ENCODE measurements around the gene NR4A1. TPM values are rescaled to one million over a fixed set of nuclear protein-coding genes. Genes with fewer than 3 reads are reported as not detected.

Gene NR4A1
- total RNA-seq: 1 to 10 TPM; 5.0 to 8.8 (median 7.7) TPM
- long read RNA-seq, partial matches to known transcripts: 0 of 1 reads
- long read RNA-seq, other reads (novel, unspliced or antisense): 1 of 1 reads

DNA sequence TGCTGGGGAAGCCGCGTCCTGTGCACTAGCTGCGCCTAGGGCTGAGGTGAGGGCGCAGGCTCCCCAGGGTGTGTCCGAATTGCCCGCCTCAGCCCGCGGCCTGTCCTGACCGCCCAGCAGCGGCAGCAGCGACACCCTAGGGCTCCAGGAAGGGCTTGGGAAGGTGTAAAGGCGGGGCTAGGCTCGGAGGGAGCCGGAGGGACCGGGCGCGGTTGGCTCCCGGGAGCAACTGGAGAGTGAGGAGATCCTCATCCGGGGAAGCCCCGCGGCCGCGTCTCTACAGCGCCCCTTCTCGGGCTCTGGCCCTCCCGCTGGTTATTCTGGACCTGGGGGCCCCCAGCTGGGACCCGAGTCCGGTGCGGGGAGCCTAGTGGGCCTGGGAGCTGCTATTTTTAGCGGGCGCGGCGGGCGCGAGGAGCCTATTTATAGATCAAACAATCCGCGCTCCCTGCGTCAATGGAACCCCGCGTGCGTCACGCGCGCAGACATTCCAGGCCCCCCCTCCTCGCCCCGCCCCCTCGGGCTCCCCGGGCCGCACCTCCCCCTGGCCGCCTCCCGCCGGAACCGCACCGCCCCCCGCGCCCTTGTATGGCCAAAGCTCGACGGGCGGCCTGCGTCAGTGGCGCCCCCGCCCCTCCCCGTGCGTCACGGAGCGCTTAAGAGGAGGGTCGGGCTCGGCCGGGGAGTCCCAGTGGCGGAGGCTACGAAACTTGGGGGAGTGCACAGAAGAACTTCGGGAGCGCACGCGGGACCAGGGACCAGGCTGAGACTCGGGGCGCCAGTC lies at the start of gene NR4A1:
Gene NR4A1, plus strand, starts transcription at position 685 of the 784 bp plus-strand sequence. CDS start 2,887 bp downstream, outside the sequence.
- Histone ChIP-seq H3K27me3 (no peaks in the 10 kb centered on the region), H3K27ac (peak within 1 kb of the TSS; percentile 86 to 91 (median 89)), H3K9me3 (no peaks in the 10 kb centered on the region), H3K4me1 (peaks cover 0 to 14% (median 7%) of the 10 kb centered on the region in 4 donors), H3K36me3 (no peaks in the 10 kb centered on the region), H3K4me3 (peak within 1 kb of the TSS; percentile 52)
- 1% methylated on average over 17 of the region's 77 CpGs for WGBS (ENCODE audit: insufficient coverage, low coverage, low lambda C conversion rate, missing lambda C conversion rate)
- intact Hi-C loops (cut with DNase I): no loop called here
- ATAC-seq (peak; percentile 78 to 88 (median 87)), DNase-seq (peak; percentile 95 to 96 (median 96))
- TF ChIP-seq, protein P1, sequence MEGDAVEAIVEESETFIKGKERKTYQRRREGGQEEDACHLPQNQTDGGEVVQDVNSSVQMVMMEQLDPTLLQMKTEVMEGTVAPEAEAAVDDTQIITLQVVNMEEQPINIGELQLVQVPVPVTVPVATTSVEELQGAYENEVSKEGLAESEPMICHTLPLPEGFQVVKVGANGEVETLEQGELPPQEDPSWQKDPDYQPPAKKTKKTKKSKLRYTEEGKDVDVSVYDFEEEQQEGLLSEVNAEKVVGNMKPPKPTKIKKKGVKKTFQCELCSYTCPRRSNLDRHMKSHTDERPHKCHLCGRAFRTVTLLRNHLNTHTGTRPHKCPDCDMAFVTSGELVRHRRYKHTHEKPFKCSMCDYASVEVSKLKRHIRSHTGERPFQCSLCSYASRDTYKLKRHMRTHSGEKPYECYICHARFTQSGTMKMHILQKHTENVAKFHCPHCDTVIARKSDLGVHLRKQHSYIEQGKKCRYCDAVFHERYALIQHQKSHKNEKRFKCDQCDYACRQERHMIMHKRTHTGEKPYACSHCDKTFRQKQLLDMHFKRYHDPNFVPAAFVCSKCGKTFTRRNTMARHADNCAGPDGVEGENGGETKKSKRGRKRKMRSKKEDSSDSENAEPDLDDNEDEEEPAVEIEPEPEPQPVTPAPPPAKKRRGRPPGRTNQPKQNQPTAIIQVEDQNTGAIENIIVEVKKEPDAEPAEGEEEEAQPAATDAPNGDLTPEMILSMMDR (IDR thresholded peaks at IDR 0.05): peak in 2 of 4 donors; percentile 8 to 13
- TF ChIP-seq POLR2A (IDR thresholded peaks at IDR 0.05): peak; percentile 89

DNA sequence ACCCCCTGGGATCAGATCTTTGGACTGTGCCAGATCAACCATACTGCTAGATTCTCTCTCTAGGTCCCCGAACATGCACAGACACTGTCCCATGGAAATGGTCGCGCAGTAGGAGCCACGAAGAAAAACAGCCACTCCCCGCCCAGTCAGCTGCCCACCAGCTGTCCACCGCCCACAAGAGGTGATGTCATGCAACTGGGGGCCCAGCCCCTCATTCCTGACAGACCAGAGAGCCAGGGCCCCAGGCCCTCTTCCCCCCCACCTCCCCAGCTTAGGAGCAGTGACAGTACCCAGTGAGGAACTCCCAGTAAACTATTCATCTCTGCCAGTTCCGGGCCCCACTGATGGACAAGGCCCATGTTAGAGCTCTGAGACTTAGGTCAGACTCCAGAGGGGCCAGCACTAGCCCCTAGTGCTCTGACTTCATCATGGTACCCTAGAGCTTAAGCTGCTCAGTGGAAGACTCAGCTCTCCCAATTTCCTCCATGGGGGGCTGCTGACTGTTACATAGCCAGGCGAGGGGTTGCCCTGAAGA lies 48.2 kb upstream of the NR4A1 start:
- TF ChIP-seq, protein P1 (IDR thresholded peaks at IDR 0.05): no peak
- TF ChIP-seq POLR2A (IDR thresholded peaks at IDR 0.05): no peak
- Histone ChIP-seq H3K9me3 (no peaks in the 10 kb centered on the region), H3K36me3 (no peaks in the 10 kb centered on the region), H3K4me1 (peaks cover 0 to 9% (median 0%) of the 10 kb centered on the region in 4 donors), H3K4me3 (no peak overlapping the region), H3K27ac (no peak overlapping the region), H3K27me3 (no peaks in the 10 kb centered on the region)
- intact Hi-C loops (cut with DNase I): no loop called here
- WGBS (ENCODE audit: insufficient coverage, low coverage, low lambda C conversion rate, missing lambda C conversion rate): 87% methylated on average over 6 of the region's 8 CpGs
- no peak for ATAC-seq
- no peak for DNase-seq

DNA sequence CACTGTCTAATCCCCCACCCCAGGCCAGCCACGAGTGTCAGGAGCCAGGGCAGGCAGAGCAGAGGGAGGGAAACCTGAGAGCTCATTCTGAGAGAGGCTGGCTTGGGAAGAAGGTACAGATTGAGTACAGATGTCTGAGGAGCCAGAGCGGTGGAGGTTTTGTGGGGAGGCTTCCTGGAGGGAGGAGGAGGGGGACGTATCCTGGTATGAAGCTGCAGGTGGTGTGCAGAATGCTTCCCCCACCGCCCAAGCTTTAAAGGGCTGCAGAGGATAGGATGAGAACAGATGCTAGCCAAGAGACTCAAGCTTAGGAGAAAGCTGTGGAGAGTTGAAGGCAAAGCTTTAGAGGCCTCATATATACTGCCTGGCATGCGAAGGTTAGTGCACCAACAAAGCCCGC lies 47.7 kb upstream of the NR4A1 start:
- Histone ChIP-seq H3K4me1 (peaks cover 0 to 9% (median 0%) of the 10 kb centered on the region in 4 donors), H3K4me3 (no peak overlapping the region), H3K27ac (no peak overlapping the region), H3K9me3 (no peaks in the 10 kb centered on the region), H3K27me3 (no peaks in the 10 kb centered on the region), H3K36me3 (no peaks in the 10 kb centered on the region)
- intact Hi-C loops (cut with DNase I): no loop called here
- TF ChIP-seq, protein P1 (IDR thresholded peaks at IDR 0.05): no peak
- TF ChIP-seq POLR2A (IDR thresholded peaks at IDR 0.05): no peak
- no peak for ATAC-seq
- DNase-seq: no peak
- WGBS (ENCODE audit: insufficient coverage, low coverage, low lambda C conversion rate, missing lambda C conversion rate): 54% methylated on average over 3 of the region's 6 CpGs

DNA sequence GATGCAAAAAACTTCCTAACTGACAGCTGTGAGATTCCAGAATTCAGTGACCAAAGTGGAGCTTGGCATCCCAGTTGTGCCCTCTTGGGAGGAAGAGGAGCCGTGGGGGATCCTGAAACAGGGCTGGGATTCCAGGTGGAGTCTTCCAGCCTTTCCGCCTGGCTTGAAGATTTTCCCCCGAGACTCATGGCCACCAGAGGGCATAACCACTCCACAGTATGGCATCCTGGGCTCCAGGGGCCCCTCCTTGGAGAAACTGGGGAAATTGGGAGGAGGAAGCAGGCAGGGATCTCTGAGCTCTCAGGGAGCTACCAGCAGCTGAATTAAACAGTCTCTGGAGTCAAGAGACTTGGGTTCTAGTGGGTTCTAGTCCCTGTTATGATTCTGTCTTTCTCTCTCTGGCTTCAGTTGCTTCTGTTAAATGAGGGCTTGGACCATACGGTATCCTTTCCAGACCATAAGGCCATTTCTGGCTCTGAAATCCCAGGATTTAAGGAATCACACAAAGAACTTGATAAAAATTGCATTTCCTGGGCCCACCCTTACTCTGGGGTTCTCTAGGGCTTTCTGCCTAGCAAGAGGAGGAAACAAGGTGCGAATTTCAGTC lies 47.1 kb upstream of the NR4A1 start:
- ATAC-seq (peak; percentile 31 to 53 (median 50)), DNase-seq (peak in 1 of 3 donors; percentile 52)
- no peak overlapping the region for H3K27ac ChIP-seq
- H3K27me3 ChIP-seq: no peaks in the 10 kb centered on the region
- WGBS (ENCODE audit: insufficient coverage, low coverage, low lambda C conversion rate, missing lambda C conversion rate): 30% methylated on average over 2 of the region's 5 CpGs
- intact Hi-C loops (cut with DNase I): no loop called here
- peaks cover 0 to 9% (median 0%) of the 10 kb centered on the region in 4 donors for H3K4me1 ChIP-seq
- H3K9me3 ChIP-seq: no peaks in the 10 kb centered on the region
- H3K4me3 ChIP-seq: no peak overlapping the region
- H3K36me3 ChIP-seq: no peaks in the 10 kb centered on the region
- TF ChIP-seq POLR2A (IDR thresholded peaks at IDR 0.05): no peak
- TF ChIP-seq, protein P1 (IDR thresholded peaks at IDR 0.05): peak; percentile 48 to 68 (median 59)
